K562 (cell line): ENCODE data around the gene LRP1. TPM values are rescaled to one million over a fixed set of nuclear protein-coding genes. Genes with fewer than 3 reads are reported as not detected.

ENCODE experiments used
- ATAC-seq: fragments of 200-7000 bp; cut with Tn5 transposase; 3 replicates; pipeline ENCODE4 v1.9.1; 2020; ENCODE audit warnings: moderate library complexity
- BruUV-seq: library from RNA; stranded (reverse); fragments of 400-500 nt; replicated peaks from 2 replicates; lab custom pipeline; 2021; lab: Mats Ljungman, UMichigan
- CTCF ChIA-PET: fragments of 300-600 bp; formaldehyde crosslinking; extraction: SDS; loops from one replicate; lab custom pipeline; 2021; ENCODE audit warnings: low intra/inter-chr PET ratio; lab: Yijun Ruan, JAX
- POLR2A ChIA-PET: fragments of 300-600, 350-650 bp; sonication (Branson Sonifier 250); formaldehyde crosslinking; extraction: SDS; loops from one replicate; lab custom pipeline; 2021; ENCODE audit warnings: antibody characterized with exemption, inconsistent platforms; lab: Yijun Ruan, JAX
- DNase-seq, 4 experiments: peaks; one replicate each; pipeline versions ENCODE4 v3.0.0 to v3.0.0-alpha.2; 2011 to 2018; ENCODE audit warnings: low spot score in 3 of 4, mixed read lengths in 3 of 4; ENCODE audit errors: extremely low read depth in 1 of 4
- FAIRE-seq: peaks from 2 replicates; lab custom pipeline; 2011; peaks lifted over from hg19 to GRCh38; lab: Jason Lieb, UNC
- H2AFZ ChIP-seq: 2 replicates; pipeline ENCODE4 v1.6.0; 2011; ENCODE audit warnings: low read depth, low read length, control low read depth, inconsistent platforms
- H3K27ac ChIP-seq: fragments of 200-600 bp; 3 replicates; pipeline ENCODE4 v1.8.0; 2011; ENCODE audit warnings: low read depth, mild to moderate bottlenecking, control low read depth, inconsistent platforms, low read length, moderate library complexity, mixed read lengths; ENCODE audit errors: extremely low read depth
- H3K27me3 ChIP-seq, 2 experiments: fragments of 300-600 bp in 1 of 2; 2 replicates in 1 of 2; 3 replicates in 1 of 2; pipeline versions ENCODE4 v1.6.0 to v1.8.0; 2011; ENCODE audit warnings: inconsistent platforms in 2 of 2, low read length in 2 of 2, mild to moderate bottlenecking in 1 of 2, mixed read lengths in 1 of 2, moderate library complexity in 1 of 2; ENCODE audit not compliant: control insufficient read depth in 2 of 2, insufficient read depth in 2 of 2
- H3K36me3 ChIP-seq: fragments of 300-600 bp; 3 replicates; pipeline ENCODE4 v1.8.0; 2011; ENCODE audit warnings: mild to moderate bottlenecking, low read length, inconsistent platforms; ENCODE audit not compliant: control insufficient read depth, insufficient read depth
- H3K4me1 ChIP-seq, 2 experiments: fragments of 200-600 bp in 1 of 2; replicated peaks in 1 of 2; 2 replicates in 1 of 2; 3 replicates in 1 of 2; pipeline versions ENCODE4 v1.5.1 to v1.8.0; 2011; ENCODE audit warnings: inconsistent platforms in 2 of 2, low read length in 2 of 2, mild to moderate bottlenecking in 1 of 2, mixed read lengths in 1 of 2, moderate library complexity in 1 of 2; ENCODE audit not compliant: control insufficient read depth in 2 of 2, insufficient read depth in 2 of 2
- H3K4me2 ChIP-seq: 2 replicates; pipeline ENCODE4 v1.6.1; 2011; ENCODE audit warnings: low read length, control low read depth, inconsistent platforms, mixed read lengths; ENCODE audit not compliant: insufficient read depth
- H3K4me3 ChIP-seq: fragments of 200-600 bp; sonication (generic), shearing (Covaris generic); 2 replicates; pipeline ENCODE4 v1.5.1; 2016; ENCODE audit warnings: control low read depth, inconsistent platforms
- H3K79me2 ChIP-seq: fragments of 200-600 bp; 3 replicates; pipeline ENCODE4 v1.8.0; 2011; ENCODE audit warnings: low read length, inconsistent platforms; ENCODE audit not compliant: control insufficient read depth, insufficient read depth
- H3K9ac ChIP-seq, 2 experiments: 2 replicates each; pipeline versions ENCODE4 v1.6.0 to v1.6.1; 2011; ENCODE audit warnings: low read depth in 2 of 2, low read length in 2 of 2, control low read depth in 1 of 2, inconsistent platforms in 1 of 2, mild to moderate bottlenecking in 1 of 2, mixed read lengths in 1 of 2; ENCODE audit not compliant: insufficient read depth in 1 of 2
- H3K9me1 ChIP-seq: one replicate; pipeline ENCODE4 v1.6.0; 2011; ENCODE audit warnings: inconsistent platforms, mild to moderate bottlenecking, low read length, moderate library complexity; ENCODE audit not compliant: control insufficient read depth, insufficient read depth
- H3K9me3 ChIP-seq: replicated peaks from 2 replicates; pipeline ENCODE4 v1.5.1; 2011; ENCODE audit warnings: low read depth, low read length, inconsistent platforms; ENCODE audit not compliant: control insufficient read depth, insufficient read depth
- H4K20me1 ChIP-seq: replicated peaks from 2 replicates; pipeline ENCODE4 v1.6.1; 2011; ENCODE audit warnings: low read length, inconsistent platforms, mixed read lengths; ENCODE audit not compliant: control insufficient read depth, insufficient read depth
- EGR1 ChIP-seq: fragments of 450-650 bp; conservative IDR thresholded peaks from 2 replicates; pipeline ENCODE4 v1.6.1; 2017; ENCODE audit warnings: mild to moderate bottlenecking
- FOXA3 ChIP-seq, 2 experiments: fragments of 450-650 bp in 1 of 2; sonication (generic) in 1 of 2; formaldehyde crosslinking; IDR thresholded peaks in 1 of 2; conservative IDR thresholded peaks in 1 of 2; 2 replicates each; pipeline versions ENCODE4 v1.4.0 to v1.8.0; 2020 to 2022; ENCODE audit warnings: mild to moderate bottlenecking in 2 of 2, missing genetic modification reagents in 1 of 2
- HOXB6 ChIP-seq: fragments of 250-450 bp; sonication (Bioruptor Pico); IDR thresholded peaks from 2 replicates; pipeline ENCODE4 v1.5.1; 2022; ENCODE audit warnings: mild to moderate bottlenecking, borderline replicate concordance
- KDM1A ChIP-seq, 2 experiments: fragments of 450-650 bp; IDR thresholded peaks; 2 replicates each; pipeline ENCODE4 v1.6.1; 2016; ENCODE audit warnings: mild to moderate bottlenecking in 2 of 2
- WGBS: fragments of 100-300 bp; shearing (Covaris generic); methylation state at CpG from one replicate; pipeline ENCODE4 v1.1.6; 2016; ENCODE audit warnings: low coverage, mixed read lengths; ENCODE audit not compliant: insufficient coverage; ENCODE audit errors: missing lambda C conversion rate; 5-methylcytosine and 5-hydroxymethylcytosine counted together
- in situ Hi-C: fragments of 300-500 bp; cut with MboI; formaldehyde crosslinking; loops from 4 replicates; pipeline ENCODE4 v1.15.0; 2018; ENCODE audit warnings: inconsistent platforms, mixed read lengths
- intact Hi-C: fragments of 100-400 bp; cut with micrococcal nuclease; formaldehyde crosslinking; loops from 2 replicates; pipeline ENCODE4 v1.14.2; 2022
- polyA plus RNA-seq, 8 experiments: library from polyadenylated mRNA; depleted of rRNA in 4 of 8; stranded (reverse) in 5 of 8; unstranded in 3 of 8; fragments of >200 nt; fragmentation: Nextera tagmentation in 2 of 8; fragmentation: Illumina TruSeq in 1 of 8; extraction: Ambion mirVana in 2 of 8; extraction: Trizol in 1 of 8; gene quantifications; 2 replicates each; pipeline versions ENCODE4 v1.2.1 to v1.2.3, GENCODE V29; 2011 to 2014; ENCODE audit warnings: inconsistent platforms in 1 of 8, missing spikeins in 1 of 8
- total RNA-seq, 7 experiments: library from RNA; depleted of rRNA in 6 of 7; stranded (reverse); fragments of >200 nt in 6 of 7; fragmentation: Illumina TruSeq in 2 of 7; extraction: Trizol in 2 of 7; gene quantifications; 2 replicates each; pipeline versions ENCODE4 v1.2.1 to v1.2.3, GENCODE V29; 2011 to 2021; ENCODE audit warnings: low replicate concordance in 1 of 7
- TF ChIP-seq, protein P1 (sequence below): fragments of 450-650 bp; formaldehyde crosslinking; conservative IDR thresholded peaks from 2 replicates; pipeline ENCODE4 v1.4.0; 2022; ENCODE audit warnings: mild to moderate bottlenecking, missing genetic modification characterization

Gene LRP1
- total and polyA plus RNA-seq, 9 of the 15 experiments (the other 6 are each of a cell fraction or from before 2014, with no cell fraction given): 0.04 to 0.64 (median 0.19) TPM; not detected in 2

DNA sequence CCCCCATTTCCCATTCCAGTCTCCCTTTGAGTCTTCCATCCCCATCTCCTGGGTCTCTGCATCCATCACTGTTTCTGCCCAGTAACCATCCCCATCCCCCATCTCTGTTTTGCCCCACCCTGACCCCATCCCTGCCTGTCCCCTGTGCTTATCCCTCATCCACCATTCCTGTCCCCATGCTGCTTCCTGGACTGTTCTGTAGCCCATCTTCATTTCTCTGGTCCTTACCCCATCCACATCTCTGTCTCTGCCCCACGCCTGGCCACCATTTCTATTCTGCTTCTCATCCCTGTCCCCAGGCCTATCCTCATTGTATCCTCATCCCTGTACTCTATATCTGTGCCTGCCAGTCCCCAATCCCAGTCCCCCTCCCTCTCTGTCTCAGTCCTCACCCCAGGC is 92.5 kb downstream of the LRP1 start:
- 10% methylated on average over 1 of the region's 1 CpG for WGBS
- FAIRE-seq (no peak), DNase-seq (no peak)
- CTCF ChIA-PET: interaction anchor here (1.1 kb wide), 1 partner anchor 19 kb away, joined by 3 read pairs; no protein-coding TSS in a partner anchor
- in situ Hi-C loops: no loop called here
- H3K79me2 ChIP-seq: no peaks in the 10 kb centered on the region
- no peak for TF ChIP-seq FOXA3 (CRISPR knock-in tag; conservative IDR thresholded peaks at IDR 0.05 in 1 of 2, IDR thresholded peaks at IDR 0.05 in 1 of 2)
- peak; percentile 19 to 73; a peak in 1 of 4 replicates for TF ChIP-seq KDM1A (IDR thresholded peaks at IDR 0.05)
- TF ChIP-seq, all 486 proteins: peak for 1
- POLR2A ChIA-PET: no interaction called here
- Histone ChIP-seq H3K27ac (no peak overlapping the region), H4K20me1 (peaks cover under 1% of the 10 kb centered on the region; the same call in 1 of the 2 replicates), H3K9me3 (no peaks in the 10 kb centered on the region), H3K9me1 (peaks cover 3% of the 10 kb centered on the region), H3K4me3 (no peak overlapping the region), H3K36me3 (no peaks in the 10 kb centered on the region), H3K4me2 (no peak overlapping the region), H3K9ac (no peak overlapping the region), H3K27me3 (peaks cover 39 to 56% of the 10 kb centered on the region in 2 experiments), H2AFZ (no peak overlapping the region), H3K4me1 (peaks cover 14 to 66% of the 10 kb centered on the region in 2 experiments)
- no peak for ATAC-seq
- intact Hi-C loops: no loop called here
- no TSS peak for BruUV-seq

- no peak for DNase-seq
- Histone ChIP-seq H3K36me3 (no peaks in the 10 kb centered on the region), H3K27me3 (peaks cover 38 to 50% of the 10 kb centered on the region in 2 experiments), H3K4me1 (peaks cover 15 to 63% of the 10 kb centered on the region in 2 experiments), H3K79me2 (no peaks in the 10 kb centered on the region), H3K9ac (peak overlapping the region in 1 of 2 experiments; percentile 83; a peak in 2 of 4 replicates), H4K20me1 (no peaks in the 10 kb centered on the region; the same call in 1 of the 2 replicates), H3K27ac (no peak overlapping the region), H3K9me3 (no peaks in the 10 kb centered on the region), H2AFZ (no peak overlapping the region), H3K4me3 (no peak overlapping the region), H3K4me2 (no peak overlapping the region), H3K9me1 (peaks cover 3% of the 10 kb centered on the region)
- POLR2A ChIA-PET: interaction anchor here (1.0 to 1.2 kb wide), 2 partner anchors 9 to 21 kb away, joined by 3 read pairs; no protein-coding TSS in a partner anchor
- BruUV-seq: no TSS peak
- no peak for FAIRE-seq
- CTCF ChIA-PET: interaction anchor here (1.1 kb wide), 1 partner anchor 18 kb away, joined by 3 read pairs; no protein-coding TSS in a partner anchor
- no peak for TF ChIP-seq HOXB6 (CRISPR knock-in tag)
- peak; percentile 65 for TF ChIP-seq EGR1
- TF ChIP-seq, protein P1, sequence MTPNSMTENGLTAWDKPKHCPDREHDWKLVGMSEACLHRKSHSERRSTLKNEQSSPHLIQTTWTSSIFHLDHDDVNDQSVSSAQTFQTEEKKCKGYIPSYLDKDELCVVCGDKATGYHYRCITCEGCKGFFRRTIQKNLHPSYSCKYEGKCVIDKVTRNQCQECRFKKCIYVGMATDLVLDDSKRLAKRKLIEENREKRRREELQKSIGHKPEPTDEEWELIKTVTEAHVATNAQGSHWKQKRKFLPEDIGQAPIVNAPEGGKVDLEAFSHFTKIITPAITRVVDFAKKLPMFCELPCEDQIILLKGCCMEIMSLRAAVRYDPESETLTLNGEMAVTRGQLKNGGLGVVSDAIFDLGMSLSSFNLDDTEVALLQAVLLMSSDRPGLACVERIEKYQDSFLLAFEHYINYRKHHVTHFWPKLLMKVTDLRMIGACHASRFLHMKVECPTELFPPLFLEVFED (CRISPR knock-in tag): 0 out of 2 replicates have a peak, but pooled peaks have one; percentile 16
- ATAC-seq: no peak
- 1% methylated on average over 13 of the region's 24 CpGs for WGBS
- intact Hi-C loops: no loop called here
- in situ Hi-C loops: no loop called here
These were observed 93.1 kb downstream of the LRP1 start for GRCh38 chr12:57221169-57221917.
